HEK293 (cell line): ENCODE measurements around the gene ZBP1.

Source experiments
- CTCF ChIA-PET: fragments of 350-600 bp; formaldehyde crosslinking; extraction: SDS; loops from one replicate; lab custom pipeline; 2021; ENCODE audit warnings: antibody characterized with exemption; lab: Yijun Ruan, JAX
- POLR2A ChIA-PET: fragments of 300-600 bp; formaldehyde crosslinking; extraction: SDS; loops from one replicate; lab custom pipeline; 2020; ENCODE audit warnings: antibody characterized with exemption, inconsistent platforms; lab: Yijun Ruan, JAX
- H3K27ac ChIP-seq: fragments of 200-500 bp; sonication (Bioruptor generic); 2 replicates; pipeline ENCODE4 v1.5.1; 2014; ENCODE audit warnings: low read depth, low read length, control low read depth, inconsistent platforms; ENCODE audit errors: extremely low read depth
- H3K36me3 ChIP-seq, 2 experiments: fragments of 200-500 bp in 1 of 2; sonication (Bioruptor generic) in 1 of 2; 1 replicate in 1 of 2; 2 replicates in 1 of 2; pipeline ENCODE4 v1.5.1; 2014 to 2017; ENCODE audit warnings: inconsistent platforms in 2 of 2, low read length in 2 of 2; ENCODE audit not compliant: control insufficient read depth in 2 of 2, insufficient read depth in 1 of 2
- H3K4me1 ChIP-seq: fragments of 200-500 bp; sonication (Bioruptor generic); 2 replicates; pipeline ENCODE4 v1.5.1; 2014; ENCODE audit warnings: mild to moderate bottlenecking, low read length, inconsistent platforms; ENCODE audit not compliant: control insufficient read depth, insufficient read depth
- H3K4me3 ChIP-seq: 2 replicates; pipeline ENCODE4 v1.5.1; 2011; ENCODE audit warnings: low read depth, mild to moderate bottlenecking, control low read depth, low read length, moderate library complexity
- H3K9me3 ChIP-seq: fragments of 200-500 bp; sonication (Bioruptor generic); 2 replicates; pipeline ENCODE4 v1.5.1; 2014; ENCODE audit warnings: low read depth, low read length, inconsistent platforms; ENCODE audit not compliant: control insufficient read depth, insufficient read depth
- BCL11A ChIP-seq: fragments of 450-650 bp; formaldehyde crosslinking; IDR thresholded peaks from 2 replicates; pipeline ENCODE4 v1.5.1; 2016; ENCODE audit warnings: low read depth, missing biosample characterization, missing genetic modification characterization
- CTCF ChIP-seq: fragments of 450-650 bp; formaldehyde crosslinking; IDR thresholded peaks from 2 replicates; pipeline ENCODE4 v1.5.1; 2016; ENCODE audit warnings: missing biosample characterization, missing genetic modification characterization
- FEZF1 ChIP-seq: fragments of 450-650 bp; formaldehyde crosslinking; IDR thresholded peaks from 2 replicates; pipeline ENCODE4 v1.5.1; 2016; ENCODE audit warnings: missing biosample characterization, missing genetic modification characterization
- GLIS1 ChIP-seq: fragments of 450-650 bp; formaldehyde crosslinking; IDR thresholded peaks from 2 replicates; pipeline ENCODE4 v1.5.1; 2016; ENCODE audit warnings: missing biosample characterization, missing genetic modification characterization
- KLF7 ChIP-seq: fragments of 450-650 bp; formaldehyde crosslinking; IDR thresholded peaks from 2 replicates; pipeline ENCODE4 v1.5.1; 2016; ENCODE audit warnings: missing biosample characterization, missing genetic modification characterization, borderline replicate concordance
- KLF9 ChIP-seq: fragments of 450-650 bp; formaldehyde crosslinking; IDR thresholded peaks from 2 replicates; pipeline ENCODE4 v1.5.1; 2016; ENCODE audit warnings: missing biosample characterization, missing genetic modification characterization, low read depth
- SP3 ChIP-seq: fragments of 450-650 bp; formaldehyde crosslinking; IDR thresholded peaks from 2 replicates; pipeline ENCODE4 v1.5.1; 2016; ENCODE audit warnings: missing biosample characterization, missing genetic modification characterization
- ZBTB17 ChIP-seq: fragments of 450-650 bp; formaldehyde crosslinking; IDR thresholded peaks from 2 replicates; pipeline ENCODE4 v1.5.1; 2016; ENCODE audit warnings: missing biosample characterization, missing genetic modification characterization
- ZBTB48 ChIP-seq: fragments of 450-650 bp; formaldehyde crosslinking; IDR thresholded peaks from 2 replicates; pipeline ENCODE4 v1.5.1; 2016; ENCODE audit warnings: missing biosample characterization, missing genetic modification characterization
- ZNF221 ChIP-seq: fragments of 450-650 bp; formaldehyde crosslinking; IDR thresholded peaks from 2 replicates; pipeline ENCODE4 v1.5.1; 2017; ENCODE audit warnings: missing biosample characterization, missing genetic modification characterization, borderline replicate concordance
- ZNF311 ChIP-seq: fragments of 450-650 bp; formaldehyde crosslinking; IDR thresholded peaks from 2 replicates; pipeline ENCODE4 v1.5.1; 2017; ENCODE audit warnings: missing biosample characterization, missing genetic modification characterization, borderline replicate concordance
- ZNF362 ChIP-seq: fragments of 450-650 bp; formaldehyde crosslinking; IDR thresholded peaks from 2 replicates; pipeline ENCODE4 v1.5.1; 2016; ENCODE audit warnings: missing biosample characterization, missing genetic modification characterization
- ZNF366 ChIP-seq: fragments of 450-650 bp; formaldehyde crosslinking; conservative IDR thresholded peaks from 2 replicates; pipeline ENCODE4 v1.5.1; 2016; ENCODE audit warnings: missing biosample characterization, missing genetic modification characterization
- ZNF513 ChIP-seq: fragments of 450-650 bp; IDR thresholded peaks from 2 replicates; pipeline ENCODE4 v1.5.1; 2018; ENCODE audit warnings: missing biosample characterization, missing genetic modification characterization
- ZNF548 ChIP-seq: fragments of 450-650 bp; formaldehyde crosslinking; IDR thresholded peaks from 2 replicates; pipeline ENCODE4 v1.5.1; 2016; ENCODE audit warnings: missing biosample characterization, missing genetic modification characterization
- ZNF624 ChIP-seq: fragments of 450-650 bp; formaldehyde crosslinking; IDR thresholded peaks from 2 replicates; pipeline ENCODE4 v1.5.1; 2017; ENCODE audit warnings: missing biosample characterization, missing genetic modification characterization
- ZNF701 ChIP-seq: fragments of 450-650 bp; formaldehyde crosslinking; IDR thresholded peaks from 2 replicates; pipeline ENCODE4 v1.5.1; 2016; ENCODE audit warnings: missing biosample characterization, missing genetic modification characterization
- ZNF785 ChIP-seq: fragments of 450-650 bp; formaldehyde crosslinking; IDR thresholded peaks from 2 replicates; pipeline ENCODE4 v1.5.1; 2016; ENCODE audit warnings: missing biosample characterization, missing genetic modification characterization
- ZNF830 ChIP-seq: fragments of 450-650 bp; IDR thresholded peaks from 2 replicates; pipeline ENCODE4 v1.5.0; 2018; ENCODE audit warnings: missing biosample characterization, missing genetic modification characterization, low read depth, mild to moderate bottlenecking, moderate library complexity
- ZSCAN30 ChIP-seq: fragments of 450-650 bp; IDR thresholded peaks from 2 replicates; pipeline ENCODE4 v1.5.1; 2018; ENCODE audit warnings: missing biosample characterization, mild to moderate bottlenecking, missing genetic modification characterization, moderate library complexity
- ZSCAN4 ChIP-seq: fragments of 450-650 bp; formaldehyde crosslinking; IDR thresholded peaks from 2 replicates; pipeline ENCODE4 v1.5.1; 2017; ENCODE audit warnings: missing biosample characterization, missing genetic modification characterization
- TF ChIP-seq, protein P1 (sequence below): fragments of 450-650 bp; formaldehyde crosslinking; conservative IDR thresholded peaks from 2 replicates; pipeline ENCODE4 v1.5.1; 2016; ENCODE audit warnings: low read depth, missing biosample characterization, missing genetic modification characterization
- TF ChIP-seq, protein P2 (sequence below): fragments of 450-650 bp; formaldehyde crosslinking; IDR thresholded peaks from 2 replicates; pipeline ENCODE4 v1.5.1; 2016; ENCODE audit warnings: missing biosample characterization, missing genetic modification characterization

Gene ZBP1

GRCh38 chr20:57576002-57576401, 44.2 kb downstream of the ZBP1 start (continued):
- TF ChIP-seq ZSCAN4, result no peak
- TF ChIP-seq, protein P1, sequence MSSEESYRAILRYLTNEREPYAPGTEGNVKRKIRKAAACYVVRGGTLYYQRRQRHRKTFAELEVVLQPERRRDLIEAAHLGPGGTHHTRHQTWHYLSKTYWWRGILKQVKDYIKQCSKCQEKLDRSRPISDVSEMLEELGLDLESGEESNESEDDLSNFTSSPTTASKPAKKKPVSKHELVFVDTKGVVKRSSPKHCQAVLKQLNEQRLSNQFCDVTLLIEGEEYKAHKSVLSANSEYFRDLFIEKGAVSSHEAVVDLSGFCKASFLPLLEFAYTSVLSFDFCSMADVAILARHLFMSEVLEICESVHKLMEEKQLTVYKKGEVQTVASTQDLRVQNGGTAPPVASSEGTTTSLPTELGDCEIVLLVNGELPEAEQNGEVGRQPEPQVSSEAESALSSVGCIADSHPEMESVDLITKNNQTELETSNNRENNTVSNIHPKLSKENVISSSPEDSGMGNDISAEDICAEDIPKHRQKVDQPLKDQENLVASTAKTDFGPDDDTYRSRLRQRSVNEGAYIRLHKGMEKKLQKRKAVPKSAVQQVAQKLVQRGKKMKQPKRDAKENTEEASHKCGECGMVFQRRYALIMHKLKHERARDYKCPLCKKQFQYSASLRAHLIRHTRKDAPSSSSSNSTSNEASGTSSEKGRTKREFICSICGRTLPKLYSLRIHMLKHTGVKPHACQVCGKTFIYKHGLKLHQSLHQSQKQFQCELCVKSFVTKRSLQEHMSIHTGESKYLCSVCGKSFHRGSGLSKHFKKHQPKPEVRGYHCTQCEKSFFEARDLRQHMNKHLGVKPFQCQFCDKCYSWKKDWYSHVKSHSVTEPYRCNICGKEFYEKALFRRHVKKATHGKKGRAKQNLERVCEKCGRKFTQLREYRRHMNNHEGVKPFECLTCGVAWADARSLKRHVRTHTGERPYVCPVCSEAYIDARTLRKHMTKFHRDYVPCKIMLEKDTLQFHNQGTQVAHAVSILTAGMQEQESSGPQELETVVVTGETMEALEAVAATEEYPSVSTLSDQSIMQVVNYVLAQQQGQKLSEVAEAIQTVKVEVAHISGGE (tag by site-specific recombination), result no peak
- no peak for TF ChIP-seq ZNF362 (tag by site-specific recombination)

DNA sequence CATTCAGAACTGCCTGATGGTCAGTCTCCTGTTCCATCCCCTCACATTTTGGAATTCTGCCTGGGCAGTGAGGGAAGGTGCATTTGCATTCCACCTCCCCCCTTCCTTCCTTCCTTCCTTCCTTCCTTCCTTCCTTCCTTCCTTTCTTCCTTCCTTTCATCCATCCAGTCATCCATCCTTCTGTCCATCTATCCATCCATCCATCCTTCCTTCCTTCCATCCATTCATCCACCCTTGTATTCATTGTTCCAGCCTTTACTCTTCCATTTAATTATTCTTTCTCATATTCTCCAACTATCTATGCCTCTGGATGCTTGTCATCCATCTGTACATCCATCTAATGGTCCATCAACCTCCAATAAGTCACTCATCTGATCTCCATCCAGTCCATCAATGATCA, 45.3 kb downstream of the ZBP1 start:
- ChIA-PET CTCF (interaction anchor here (0.7 to 3.3 kb wide), 9 partner anchors 9 to 636 kb away, joined by 3 to 21 read pairs (median 6); partner anchors contain the start of gene PCK1), POLR2A (no interaction called here)
- no peaks in the 10 kb centered on the region for H3K9me3 ChIP-seq
- H3K27ac ChIP-seq, result no peak overlapping the region
- TF ChIP-seq ZNF548 (tag by site-specific recombination), result no peak
- TF ChIP-seq ZNF366, result peak; percentile 92
- peak; percentile 59 for TF ChIP-seq ZBTB17 (tag by site-specific recombination)
- H3K4me1 ChIP-seq, result peaks cover 6% of the 10 kb centered on the region
- no peak overlapping the region for H3K4me3 ChIP-seq
- no peaks in the 10 kb centered on the region for H3K36me3 ChIP-seq

DNA sequence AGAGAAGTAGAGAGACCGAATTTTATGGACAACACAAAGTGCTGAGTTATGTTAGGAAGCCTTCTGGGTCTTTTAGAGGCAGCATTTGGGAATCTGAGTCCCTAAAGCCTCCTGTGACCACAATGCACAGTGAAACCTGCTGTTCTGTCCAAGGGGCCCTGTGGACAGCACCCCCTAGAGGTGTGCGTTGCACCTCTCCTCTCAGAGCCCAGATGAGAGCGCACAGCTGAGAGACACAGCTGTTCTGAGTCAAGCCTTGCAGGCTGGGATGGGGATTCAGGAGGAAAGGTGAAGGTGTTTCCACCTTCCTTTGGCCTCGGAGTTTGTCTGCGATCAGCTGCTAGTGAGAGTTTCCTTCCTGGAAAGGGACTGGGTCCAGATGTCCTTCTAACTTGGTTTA, 46.3 kb downstream of the ZBP1 start:
- CTCF ChIA-PET, result interaction anchor here (0.8 to 4.5 kb wide), 14 partner anchors 9 to 76 kb away, joined by 3 to 33 read pairs (median 5); partner anchors contain the start of gene PCK1
- TF ChIP-seq ZNF311, result no peak
- TF ChIP-seq ZBTB48 (tag by site-specific recombination), result 0 out of 2 replicates have a peak, but pooled peaks have one; percentile 38
- peak; percentile 39 for TF ChIP-seq CTCF (tag by site-specific recombination)
- no peak for TF ChIP-seq ZNF624 (tag by site-specific recombination)
- no peak for TF ChIP-seq BCL11A (tag by site-specific recombination)
- TF ChIP-seq GLIS1 (tag by site-specific recombination), result peak; percentile 7; the same call in 1 of the 2 replicates
- TF ChIP-seq FEZF1, result no peak
- no peak for TF ChIP-seq ZNF221 (tag by site-specific recombination)
- no peak for TF ChIP-seq ZNF513 (tag by site-specific recombination)
- no peak for TF ChIP-seq KLF7 (tag by site-specific recombination)
- 0 out of 2 replicates have a peak, but pooled peaks have one; percentile 22 for TF ChIP-seq ZBTB17 (tag by site-specific recombination)
- no peak for TF ChIP-seq ZNF830 (tag by site-specific recombination)
- TF ChIP-seq ZSCAN30 (tag by site-specific recombination), result no peak
- TF ChIP-seq ZNF785 (tag by site-specific recombination), result no peak
- TF ChIP-seq, protein P2, sequence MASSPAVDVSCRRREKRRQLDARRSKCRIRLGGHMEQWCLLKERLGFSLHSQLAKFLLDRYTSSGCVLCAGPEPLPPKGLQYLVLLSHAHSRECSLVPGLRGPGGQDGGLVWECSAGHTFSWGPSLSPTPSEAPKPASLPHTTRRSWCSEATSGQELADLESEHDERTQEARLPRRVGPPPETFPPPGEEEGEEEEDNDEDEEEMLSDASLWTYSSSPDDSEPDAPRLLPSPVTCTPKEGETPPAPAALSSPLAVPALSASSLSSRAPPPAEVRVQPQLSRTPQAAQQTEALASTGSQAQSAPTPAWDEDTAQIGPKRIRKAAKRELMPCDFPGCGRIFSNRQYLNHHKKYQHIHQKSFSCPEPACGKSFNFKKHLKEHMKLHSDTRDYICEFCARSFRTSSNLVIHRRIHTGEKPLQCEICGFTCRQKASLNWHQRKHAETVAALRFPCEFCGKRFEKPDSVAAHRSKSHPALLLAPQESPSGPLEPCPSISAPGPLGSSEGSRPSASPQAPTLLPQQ, result no peak
- no peak for TF ChIP-seq SP3 (tag by site-specific recombination)
- no peak for TF ChIP-seq KLF9 (tag by site-specific recombination)
- no peak for TF ChIP-seq ZNF701

More for the DNA sequence above, 46.3 kb downstream of the ZBP1 start:
- H3K27ac ChIP-seq, result no peak overlapping the region
- H3K4me1 ChIP-seq, result no peaks in the 10 kb centered on the region
- no peaks in the 10 kb centered on the region for H3K9me3 ChIP-seq
- POLR2A ChIA-PET, result no interaction called here
- H3K36me3 ChIP-seq, result no peaks in the 10 kb centered on the region
- H3K4me3 ChIP-seq, result no peak overlapping the region
